Hepatocyte (in vitro differentiated cells): Measurements from ENCODE around the gene DAPP1. TPM values are rescaled to one million over a fixed set of nuclear protein-coding genes. Genes with fewer than 3 reads are reported as not detected.

Experiments
- DNase-seq: peaks from one replicate; pipeline ENCODE4 v3.0.0-alpha.2; 2016; ENCODE audit warnings: low spot score
- H2AFZ ChIP-seq: fragments of 200-600 bp; sonication (generic); 2 replicates; pipeline ENCODE4 v1.6.0; 2016; ENCODE audit warnings: antibody characterized with exemption, mild to moderate bottlenecking
- H3K27ac ChIP-seq: fragments of 200-600 bp; sonication (generic); 2 replicates; pipeline ENCODE4 v1.5.1; 2016; ENCODE audit warnings: mild to moderate bottlenecking
- H3K27me3 ChIP-seq: fragments of 200-600 bp; sonication (generic); 2 replicates; pipeline ENCODE4 v1.6.1; 2016
- H3K36me3 ChIP-seq: fragments of 200-600 bp; sonication (generic); replicated peaks from 2 replicates; pipeline ENCODE4 v1.5.1; 2016; ENCODE audit warnings: low read depth; ENCODE audit not compliant: insufficient read depth
- H3K4me1 ChIP-seq: fragments of 200-600 bp; sonication (generic); 2 replicates; pipeline ENCODE4 v1.5.1; 2016; ENCODE audit warnings: mild to moderate bottlenecking, moderate library complexity; ENCODE audit not compliant: insufficient read depth
- H3K4me2 ChIP-seq: fragments of 200-600 bp; sonication (generic); 2 replicates; pipeline ENCODE4 v1.6.0; 2016
- H3K4me3 ChIP-seq: fragments of 200-600 bp; sonication (generic); 2 replicates; pipeline ENCODE4 v1.5.1; 2016; ENCODE audit warnings: mild to moderate bottlenecking
- H3K79me2 ChIP-seq: fragments of 200-600 bp; sonication (generic); 2 replicates; pipeline ENCODE4 v1.6.0; 2017; ENCODE audit warnings: mild to moderate bottlenecking
- H3K9me2 ChIP-seq: fragments of 200-600 bp; sonication (generic); replicated peaks from 2 replicates; pipeline ENCODE4 v1.6.0; 2017; ENCODE audit warnings: mild to moderate bottlenecking; ENCODE audit not compliant: insufficient read depth
- H3K9me3 ChIP-seq: fragments of 200-600 bp; sonication (generic); 2 replicates; pipeline ENCODE4 v1.5.1; 2016; ENCODE audit warnings: low read depth, mild to moderate bottlenecking
- H4K20me1 ChIP-seq: fragments of 200-600 bp; sonication (generic); 2 replicates; pipeline ENCODE4 v1.6.0; 2016; ENCODE audit warnings: mild to moderate bottlenecking; ENCODE audit not compliant: insufficient read depth, poor library complexity, severe bottlenecking
- CTCF ChIP-seq: fragments of 200-600 bp; sonication (generic); IDR thresholded peaks from 2 replicates; pipeline ENCODE4 v1.5.1; 2016; ENCODE audit warnings: antibody characterized with exemption, mild to moderate bottlenecking; ENCODE audit not compliant: poor library complexity
- EZH2 ChIP-seq: fragments of 200-600 bp; sonication (generic); IDR thresholded peaks from 2 replicates; pipeline ENCODE4 v1.6.1; 2016; ENCODE audit warnings: antibody characterized with exemption, mild to moderate bottlenecking, borderline replicate concordance
- EZH2phosphoT487 ChIP-seq: fragments of 200-600 bp; sonication (generic); IDR thresholded peaks from one replicate; pipeline ENCODE4 v1.6.1; 2018; ENCODE audit warnings: antibody characterized with exemption, mild to moderate bottlenecking, low read depth, moderate library complexity; ENCODE audit not compliant: unreplicated experiment, severe bottlenecking
- WGBS: methylation state at CpG from one replicate; pipeline ENCODE4 v1.1.6; 2016; ENCODE audit warnings: low lambda C conversion rate; ENCODE audit errors: missing lambda C conversion rate; 5-methylcytosine and 5-hydroxymethylcytosine counted together
- polyA plus RNA-seq: library from polyadenylated mRNA; unstranded; fragments of >200 nt; fragmentation: Nextera tagmentation; extraction: Ambion mirVana; gene quantifications from 2 replicates; pipeline ENCODE4 v1.2.1, GENCODE V29; 2016
- total RNA-seq: library from RNA; depleted of rRNA; stranded (reverse); fragments of >200 nt; gene quantifications from 2 replicates; pipeline ENCODE4 v1.2.3, GENCODE V29; 2014

Gene DAPP1
- total and polyA plus RNA-seq, 2 experiments from 2014 or later, result 1.7 to 2.0 TPM

GRCh38 chr4:99917575-99917974 is 100.9 kb downstream of the DAPP1 start:
- 98% methylated on average over 3 of the region's 3 CpGs for WGBS
- peak overlapping the region; percentile 77 for H3K27ac ChIP-seq
- DNase-seq, result no peak
- no peaks in the 10 kb centered on the region for H3K9me2 ChIP-seq
- no peaks in the 10 kb centered on the region for H3K4me1 ChIP-seq
- H3K36me3 ChIP-seq, result no peaks in the 10 kb centered on the region
- H3K4me2 ChIP-seq, result no peak overlapping the region
- H3K4me3 ChIP-seq, result no peak overlapping the region
- H3K9me3 ChIP-seq, result no peaks in the 10 kb centered on the region
- no peak overlapping the region for H2AFZ ChIP-seq
- H3K79me2 ChIP-seq, result no peaks in the 10 kb centered on the region
- no peak for TF ChIP-seq EZH2
- TF ChIP-seq CTCF, result no peak
- TF ChIP-seq EZH2phosphoT487, result no peak
- H4K20me1 ChIP-seq, result no peaks in the 10 kb centered on the region
- no peaks in the 10 kb centered on the region for H3K27me3 ChIP-seq

GRCh38 chr4:99918656-99919055 is 102.0 kb downstream of the DAPP1 start:
- Histone ChIP-seq H3K4me2 (no peak overlapping the region), H3K9me3 (no peaks in the 10 kb centered on the region), H3K4me3 (no peak overlapping the region), H3K79me2 (no peaks in the 10 kb centered on the region), H4K20me1 (no peaks in the 10 kb centered on the region), H3K9me2 (no peaks in the 10 kb centered on the region), H3K27ac (peak overlapping the region; percentile 77), H2AFZ (no peak overlapping the region), H3K4me1 (no peaks in the 10 kb centered on the region), H3K36me3 (no peaks in the 10 kb centered on the region), H3K27me3 (no peaks in the 10 kb centered on the region)
- TF ChIP-seq CTCF (no peak), EZH2phosphoT487 (no peak), EZH2 (no peak)
- WGBS, result 90% methylated on average over 2 of the region's 2 CpGs
- peak; percentile 59 for DNase-seq

Other genes starting within 250 kb of the DAPP1 start
- gene MTTP, start 242.0 kb upstream of the DAPP1 start, total RNA-seq, result 81.2 and 92.2 TPM in 2 replicates
- gene MTTP, start 242.0 kb upstream of the DAPP1 start, polyA plus RNA-seq, result 23.7 and 40.1 TPM in 2 replicates
- 0.07 TPM in 1 of 2 replicates, not detected in the other for gene C4orf54, start 159.0 kb upstream of the DAPP1 start, total RNA-seq
- not detected in 2 replicates for gene C4orf54, start 159.0 kb upstream of the DAPP1 start, polyA plus RNA-seq
- 133 and 143 TPM in 2 replicates for gene LAMTOR3, start 77.6 kb downstream of the DAPP1 start, total RNA-seq
- gene LAMTOR3, start 77.6 kb downstream of the DAPP1 start, polyA plus RNA-seq, result 90.7 and 126 TPM in 2 replicates
- gene DNAJB14, start 129.8 kb downstream of the DAPP1 start, total RNA-seq, result 49.1 and 52.6 TPM in 2 replicates
- 19.0 and 25.1 TPM in 2 replicates for gene DNAJB14, start 129.8 kb downstream of the DAPP1 start, polyA plus RNA-seq
- gene H2AZ1, start 133.4 kb downstream of the DAPP1 start, total RNA-seq, result 339 and 361 TPM in 2 replicates
- 363 and 427 TPM in 2 replicates for gene H2AZ1, start 133.4 kb downstream of the DAPP1 start, polyA plus RNA-seq